Testis (tissue), 5 donors: ENCODE measurements around the gene DIS3L. TPM values are rescaled to one million over a fixed set of nuclear protein-coding genes. Genes with fewer than 3 reads are reported as not detected.
"Not testable (repeated sequence)": the region's sequence is repeated elsewhere in the genome, so short reads cannot be mapped to it uniquely, and the experiment has no call there.

Experiments
- DNase-seq: peaks from one replicate; pipeline ENCODE4 v3.0.0-alpha.2; 2019
- H3K27ac ChIP-seq, 2 donors: fragments of 200-600 bp; sonication (generic); one replicate each; pipeline ENCODE4 v1.5.1; 2019
- H3K27me3 ChIP-seq: fragments of 200-600 bp; sonication (generic); one replicate; pipeline ENCODE4 v1.5.1; 2019
- H3K36me3 ChIP-seq: fragments of 200-600 bp; sonication (generic); one replicate; pipeline ENCODE4 v1.5.1; 2017; ENCODE audit warnings: low read depth; ENCODE audit errors: missing control alignments
- H3K4me1 ChIP-seq: fragments of 200-600 bp; sonication (generic); one replicate; pipeline ENCODE4 v1.5.1; 2019
- H3K4me3 ChIP-seq, 2 donors: fragments of 200-600 bp; sonication (generic); one replicate each; pipeline ENCODE4 v1.5.1; 2017 to 2019
- H3K9me3 ChIP-seq: fragments of 200-600 bp; sonication (generic); one replicate; pipeline ENCODE4 v1.5.1; 2017
- POLR2A ChIP-seq: fragments of 450-650 bp; IDR thresholded peaks from one replicate; pipeline ENCODE4 v1.6.1; 2017; ENCODE audit warnings: antibody characterized with exemption, mild to moderate bottlenecking, moderate library complexity
- WGBS, 2 donors: methylation state at CpG; one replicate each; pipeline ENCODE4 v1.1.5; 2018; 5-methylcytosine and 5-hydroxymethylcytosine counted together
- intact Hi-C: fragments of 100-400 bp; cut with DNase I; formaldehyde crosslinking; loops from one replicate; pipeline ENCODE4 v1.15.1; 2023; ENCODE audit warnings: low total_unique reads
- long read RNA-seq, 2 donors: transcript quantifications; one replicate each; lab custom pipeline, GENCODE V29; 2026
- polyA plus RNA-seq: library from polyadenylated mRNA; stranded (reverse); fragments of 350-450 nt; fragmentation: Illumina TruSeq; extraction: RNeasy Lipid Tissue Mini Kit (QIAGEN cat#74804); gene quantifications from one replicate; pipeline ENCODE4 v1.2.3, GENCODE V29; 2014; ENCODE audit warnings: low read depth, low replicate concordance; ENCODE audit not compliant: insufficient read depth
- total RNA-seq, 2 donors: library from RNA; depleted of rRNA; stranded (reverse); fragments of >200 nt; gene quantifications; one replicate each; pipeline ENCODE4 v1.2.3, GENCODE V29; 2016
- TF ChIP-seq, protein P1 (sequence below), 3 experiments: fragments of 450-650 bp in 2 of 3; fragments of 200-600 bp in 1 of 3; sonication (generic) in 1 of 3; IDR thresholded peaks; one replicate each; pipeline ENCODE4 v1.5.1; 2016 to 2019; ENCODE audit warnings: antibody characterized with exemption in 3 of 3, mild to moderate bottlenecking in 2 of 3, moderate library complexity in 1 of 3

Gene DIS3L
- 10 to 100 TPM; 48.7 to 51.8 TPM for total RNA-seq
- polyA plus RNA-seq = 46.3 TPM
- long read RNA-seq, donor 1, partial matches to known transcripts = 16 of 19 reads
- long read RNA-seq, donor 1, other reads (novel, unspliced or antisense) = 0 of 19 reads
- long read RNA-seq, donor 2, partial matches to known transcripts = 13 of 14 reads
- long read RNA-seq, donor 2, other reads (novel, unspliced or antisense) = 0 of 14 reads

DNA sequence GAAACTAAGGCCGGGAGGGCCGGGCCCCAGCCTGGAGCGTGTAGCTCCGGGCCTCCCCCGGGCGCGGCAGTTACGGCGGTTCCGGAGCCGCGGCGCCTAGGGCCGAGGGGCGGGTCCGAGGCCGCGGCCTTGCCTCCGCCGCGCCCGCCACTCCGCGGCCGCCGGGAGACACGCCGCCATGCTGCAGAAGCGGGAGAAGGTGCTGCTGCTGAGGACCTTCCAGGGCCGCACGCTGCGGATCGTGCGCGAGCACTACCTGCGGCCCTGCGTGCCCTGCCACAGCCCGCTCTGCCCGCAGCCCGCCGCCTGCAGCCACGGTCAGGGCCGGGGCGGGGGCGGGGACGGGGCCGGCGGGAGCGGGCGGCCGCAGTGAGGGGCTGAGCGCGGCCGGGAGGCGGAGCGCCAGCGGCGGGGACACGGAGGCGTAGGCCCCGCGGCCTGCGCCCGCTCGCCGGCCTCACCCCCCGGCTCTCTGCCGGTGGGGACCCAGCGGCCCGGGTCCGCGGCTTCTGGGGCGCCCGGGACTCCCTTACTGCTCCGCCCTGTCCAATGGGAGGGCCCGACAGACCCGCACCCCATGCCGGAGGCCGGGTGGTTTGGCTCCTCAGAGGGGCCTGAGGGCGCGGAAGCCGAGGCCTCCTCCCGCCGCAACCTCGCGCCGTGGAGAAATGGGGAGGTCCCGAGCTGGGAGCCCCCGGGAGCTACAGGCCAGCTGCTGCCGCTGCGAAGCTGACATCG lies at the start of gene DIS3L:
Gene DIS3L (plus strand): TSS at position 150 of the 738 bp plus-strand sequence. CDS start 29 bp downstream, at position 179.
- Histone ChIP-seq H3K27ac (peak within 1 kb of the TSS; percentile 95 to 96), H3K4me3 (peak within 1 kb of the TSS; percentile 78), H3K36me3 (no peaks in the 10 kb centered on the region), H3K9me3 (no peaks in the 10 kb centered on the region), H3K4me1 (peaks cover 19% of the 10 kb centered on the region), H3K27me3 (no peaks in the 10 kb centered on the region)
- DNase-seq = peak; percentile 73
- intact Hi-C loops = no loop called here
- WGBS, 2 donors = 0% methylated on average over 56 of the region's 92 CpGs; no CpG with 5 or more reads in 1 of the 2 donors
- no peak for TF ChIP-seq POLR2A
- TF ChIP-seq, protein P1, sequence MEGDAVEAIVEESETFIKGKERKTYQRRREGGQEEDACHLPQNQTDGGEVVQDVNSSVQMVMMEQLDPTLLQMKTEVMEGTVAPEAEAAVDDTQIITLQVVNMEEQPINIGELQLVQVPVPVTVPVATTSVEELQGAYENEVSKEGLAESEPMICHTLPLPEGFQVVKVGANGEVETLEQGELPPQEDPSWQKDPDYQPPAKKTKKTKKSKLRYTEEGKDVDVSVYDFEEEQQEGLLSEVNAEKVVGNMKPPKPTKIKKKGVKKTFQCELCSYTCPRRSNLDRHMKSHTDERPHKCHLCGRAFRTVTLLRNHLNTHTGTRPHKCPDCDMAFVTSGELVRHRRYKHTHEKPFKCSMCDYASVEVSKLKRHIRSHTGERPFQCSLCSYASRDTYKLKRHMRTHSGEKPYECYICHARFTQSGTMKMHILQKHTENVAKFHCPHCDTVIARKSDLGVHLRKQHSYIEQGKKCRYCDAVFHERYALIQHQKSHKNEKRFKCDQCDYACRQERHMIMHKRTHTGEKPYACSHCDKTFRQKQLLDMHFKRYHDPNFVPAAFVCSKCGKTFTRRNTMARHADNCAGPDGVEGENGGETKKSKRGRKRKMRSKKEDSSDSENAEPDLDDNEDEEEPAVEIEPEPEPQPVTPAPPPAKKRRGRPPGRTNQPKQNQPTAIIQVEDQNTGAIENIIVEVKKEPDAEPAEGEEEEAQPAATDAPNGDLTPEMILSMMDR (IDR thresholded peaks at IDR 0.05) = no peak

DNA sequence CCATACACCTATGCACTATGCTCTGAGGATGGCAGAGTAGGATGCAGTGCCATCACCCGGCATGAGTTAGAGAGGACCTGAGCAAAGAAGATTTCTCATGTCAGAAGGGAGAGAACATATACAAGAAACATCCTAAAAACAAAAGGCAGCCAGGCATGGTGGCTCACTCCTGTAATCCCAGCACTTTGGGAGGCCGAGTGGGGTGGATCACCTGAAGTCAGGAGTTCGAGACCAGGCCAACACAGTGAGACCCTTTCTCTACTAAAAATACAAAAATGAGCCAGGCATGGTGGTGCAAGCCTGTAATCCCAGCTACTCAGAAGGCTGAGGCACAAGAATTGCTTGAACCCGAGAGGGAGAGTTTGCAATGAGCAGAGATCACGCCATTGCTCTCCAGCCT lies 47.5 kb upstream of the DIS3L start:
- H3K9me3 ChIP-seq, H3K27me3 ChIP-seq, H3K27ac ChIP-seq, intact Hi-C loops, DNase-seq, H3K4me1 ChIP-seq, H3K4me3 ChIP-seq, H3K36me3 ChIP-seq: not testable (repeated sequence)
- WGBS, 2 donors = 90 to 94% methylated on average over 5 of the region's 5 CpGs

DNA sequence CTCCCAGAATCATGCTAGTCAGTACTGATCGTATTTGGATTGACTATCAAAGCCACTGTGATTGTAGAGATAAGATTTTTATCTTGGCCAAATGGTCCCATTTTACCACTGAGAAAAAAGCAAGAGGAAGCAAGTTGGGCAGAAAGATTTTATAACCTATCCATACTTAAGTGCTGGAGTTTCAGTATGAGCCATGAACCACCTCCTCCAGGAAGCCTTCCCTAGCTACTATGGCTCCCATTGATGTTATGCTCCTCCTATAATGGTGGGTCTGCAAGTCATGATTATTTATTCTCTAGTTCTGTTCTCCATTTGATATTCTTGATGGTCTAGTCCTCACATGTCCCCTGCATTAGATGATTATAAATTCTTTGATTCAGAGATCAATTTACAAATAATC lies 46.4 kb upstream of the DIS3L start:
- 85 to 95% methylated on average over 1 of the region's 1 CpG for WGBS, 2 donors

DNA sequence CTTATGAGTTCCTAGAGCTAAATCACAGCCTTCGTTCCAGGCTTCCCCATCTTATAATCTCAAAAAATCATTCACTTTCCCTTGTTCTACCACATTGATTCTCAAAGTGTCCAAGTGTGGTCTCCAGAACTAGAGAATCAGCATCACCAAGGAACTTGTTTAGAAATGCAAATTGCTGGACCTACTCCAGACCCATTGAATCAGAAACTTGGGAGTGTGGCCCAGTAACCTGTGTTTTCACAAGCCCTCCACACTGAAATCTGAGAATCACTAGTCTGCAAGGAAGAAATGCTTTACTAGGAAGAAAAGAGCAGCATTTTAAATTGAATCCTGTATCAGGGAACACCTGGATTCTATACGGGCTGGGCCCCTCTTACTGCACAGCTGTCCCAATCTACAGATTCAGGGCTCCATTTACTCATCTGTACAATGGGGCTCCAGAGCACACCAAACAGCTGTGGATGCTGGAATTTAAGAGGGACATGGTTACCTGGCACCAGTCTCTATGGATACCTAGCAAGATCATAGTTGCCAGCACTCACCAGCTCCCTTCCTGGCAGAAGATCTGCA lies 43.7 kb upstream of the DIS3L start:
- H3K4me3 ChIP-seq = no peak overlapping the region
- no peaks in the 10 kb centered on the region for H3K36me3 ChIP-seq
- TF ChIP-seq, protein P1 (IDR thresholded peaks at IDR 0.05) = no peak
- no peak for TF ChIP-seq POLR2A
- 87 to 88% methylated on average over 2 of the region's 2 CpGs for WGBS, 2 donors
- H3K9me3 ChIP-seq = no peaks in the 10 kb centered on the region
- no peak for DNase-seq
- intact Hi-C loops = no loop called here
- H3K4me1 ChIP-seq = peaks cover 15% of the 10 kb centered on the region
- no peak overlapping the region for H3K27ac ChIP-seq
- H3K27me3 ChIP-seq = no peaks in the 10 kb centered on the region

More for the DNA sequence above, 46.4 kb upstream of the DIS3L start:
- H3K9me3 ChIP-seq = no peaks in the 10 kb centered on the region
- H3K27ac ChIP-seq = no peak overlapping the region
- intact Hi-C loops = no loop called here
- H3K4me1 ChIP-seq = peaks cover 2% of the 10 kb centered on the region
- no peaks in the 10 kb centered on the region for H3K36me3 ChIP-seq
- TF ChIP-seq, protein P1 (IDR thresholded peaks at IDR 0.05) = no peak
- no peak for TF ChIP-seq POLR2A
- no peak for DNase-seq
- H3K4me3 ChIP-seq = no peak overlapping the region
- no peaks in the 10 kb centered on the region for H3K27me3 ChIP-seq

DNA sequence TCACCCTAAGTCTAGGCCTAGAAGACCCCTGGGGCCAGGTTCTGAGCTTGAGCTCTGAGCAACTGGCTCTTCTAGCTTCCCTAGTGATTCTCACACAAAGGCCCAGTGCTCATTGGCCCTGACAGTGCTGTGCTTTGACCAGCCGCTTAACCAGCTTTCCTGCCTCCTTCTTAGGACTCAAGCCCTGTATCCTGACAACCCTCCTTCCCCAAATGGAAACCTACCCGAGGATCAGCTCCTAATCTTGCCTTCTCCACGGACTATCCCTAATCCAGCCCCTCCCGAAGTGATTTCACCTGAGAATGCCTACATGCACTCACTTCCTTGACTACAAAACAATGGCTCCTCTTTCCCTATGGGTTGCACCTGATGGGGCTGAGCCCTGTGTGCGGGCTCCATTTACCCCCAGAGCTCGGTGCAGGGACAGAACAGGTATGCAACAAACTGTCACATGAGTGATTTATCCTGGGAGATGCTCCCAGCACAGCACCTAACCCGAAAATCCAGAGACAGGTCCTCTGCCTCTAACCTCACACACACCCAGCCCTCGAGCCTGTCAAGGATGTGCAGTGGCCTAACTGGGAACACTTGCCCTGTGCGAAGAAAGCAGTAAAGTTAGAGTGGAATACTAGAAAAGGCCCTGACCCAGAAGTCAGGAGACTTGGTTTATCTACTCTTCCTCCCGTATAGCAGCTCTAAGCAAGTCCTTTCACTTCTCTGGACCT lies 42.1 kb upstream of the DIS3L start:
- Histone ChIP-seq H3K4me3 (no peak overlapping the region), H3K9me3 (no peaks in the 10 kb centered on the region), H3K27me3 (no peaks in the 10 kb centered on the region), H3K4me1 (peaks cover 16% of the 10 kb centered on the region), H3K27ac (no peak overlapping the region), H3K36me3 (no peaks in the 10 kb centered on the region)
- DNase-seq = no peak
- intact Hi-C loops = no loop called here
- no peak for TF ChIP-seq POLR2A
- TF ChIP-seq, protein P1 (IDR thresholded peaks at IDR 0.05) = no peak
- 42 to 62% methylated on average over 10 of the region's 10 CpGs for WGBS, 2 donors
